Stimulated activated CD4-positive, alpha-beta T cell treated with anti-CD3 and anti-CD28 coated beads, Interleukin-15, amount 100 ng/mL, for 1 hour (primary cell): Measurements from ENCODE around the gene NXPH1.
"Not testable (repeated sequence)": the region's sequence is repeated elsewhere in the genome, so short reads cannot be mapped to it uniquely, and the experiment has no call there.

Experiments used
- DNase-seq, 2 donors: peaks; one replicate each; pipeline ENCODE4 v3.0.0-alpha.2; 2020; ENCODE audit warnings: low read depth in 1 of 2, low spot score in 1 of 2

Gene NXPH1

DNA sequence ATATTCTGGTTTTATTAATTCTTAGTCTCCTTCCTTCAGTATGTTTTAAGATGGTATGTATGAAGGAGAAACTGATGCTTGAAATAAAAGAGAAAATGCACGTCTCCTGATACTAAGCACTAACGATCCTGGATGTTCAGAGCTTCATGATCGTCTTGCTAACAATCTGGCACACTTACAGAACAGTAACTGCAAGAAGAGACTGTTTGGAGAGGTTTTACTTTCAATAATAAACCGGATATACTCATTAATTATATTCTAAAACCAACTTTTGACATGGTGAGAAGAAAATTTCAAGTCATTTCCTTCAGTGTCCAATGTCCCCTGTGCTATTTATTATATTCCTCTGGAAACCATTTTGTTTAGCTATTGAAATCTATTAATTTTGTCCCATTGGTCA is 251.0 kb downstream of the NXPH1 start:
- DNase-seq, result no peak

DNA sequence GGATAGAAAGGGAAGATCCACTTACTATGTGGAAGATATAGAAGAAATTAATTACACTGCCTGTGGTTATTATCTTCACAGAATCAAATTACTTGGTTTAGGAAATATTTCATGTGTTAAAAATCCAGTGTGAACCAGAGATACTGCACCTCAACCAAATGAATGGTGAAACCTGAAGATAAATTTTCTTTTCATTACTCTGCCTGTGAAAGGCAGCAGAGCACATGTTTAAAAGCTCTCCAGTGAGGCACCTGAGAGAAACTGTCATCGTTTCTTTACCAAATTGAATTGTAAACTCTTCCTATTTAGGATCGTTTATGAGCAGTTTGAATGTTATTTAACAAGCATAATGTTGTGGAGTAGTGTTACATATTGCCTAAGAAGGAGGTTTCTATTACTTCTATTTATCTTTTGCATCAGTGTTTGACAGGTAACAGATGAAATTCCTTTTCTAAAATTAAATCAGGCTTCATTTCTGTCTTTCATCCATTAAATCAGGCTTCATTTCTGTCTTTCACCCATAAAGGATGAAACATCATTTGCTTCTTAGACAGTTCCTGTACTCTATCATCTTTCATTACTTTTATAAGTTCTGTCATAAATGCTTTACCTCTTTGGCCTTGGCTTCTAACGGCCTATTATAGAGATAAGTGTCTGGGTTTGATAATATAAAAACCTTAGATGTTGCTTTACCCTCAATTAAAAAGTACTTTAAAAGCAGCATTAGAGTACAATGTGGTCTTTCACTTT is 266.6 kb downstream of the NXPH1 start:
- no peak for DNase-seq

DNA sequence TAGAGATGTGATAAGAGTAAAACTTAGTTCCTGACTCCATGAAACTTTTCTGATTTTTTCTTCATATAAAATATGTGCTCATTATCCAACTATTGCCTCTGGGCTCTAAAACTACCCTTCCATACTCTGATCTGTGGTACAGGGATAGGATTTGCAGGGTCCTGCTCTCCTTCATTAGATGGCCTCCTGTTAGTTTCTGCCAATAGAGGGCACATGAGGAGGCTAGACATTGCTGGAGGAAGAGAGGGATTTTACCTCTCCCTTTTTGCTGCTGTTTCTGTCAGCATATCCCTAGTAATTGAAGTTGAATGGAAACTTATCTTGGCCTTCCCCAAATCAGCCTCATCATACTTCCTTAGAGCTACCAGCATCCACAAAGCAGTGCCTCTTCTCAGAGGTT is 269.4 kb downstream of the NXPH1 start:
- no peak for DNase-seq

DNA sequence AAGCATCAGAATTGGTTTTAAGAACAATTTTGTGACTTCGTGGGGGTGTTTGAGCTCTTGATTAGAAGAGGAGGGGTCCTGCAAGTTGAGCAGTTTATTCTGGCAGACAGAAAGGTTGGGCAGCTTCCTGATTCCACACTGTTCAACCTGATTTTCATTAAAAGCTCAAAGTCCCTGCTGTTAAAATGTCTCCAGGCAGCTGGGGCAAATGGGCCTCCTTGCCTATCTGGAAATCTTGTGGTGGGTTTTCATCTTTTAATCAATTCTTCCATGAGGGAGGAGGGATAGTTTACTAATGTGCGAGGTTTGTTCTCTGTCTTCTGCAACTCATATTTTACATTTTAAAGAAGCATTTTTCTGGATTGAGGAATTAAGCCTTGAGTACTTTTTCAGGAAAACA is 276.7 kb downstream of the NXPH1 start:
- DNase-seq, result no peak

DNA sequence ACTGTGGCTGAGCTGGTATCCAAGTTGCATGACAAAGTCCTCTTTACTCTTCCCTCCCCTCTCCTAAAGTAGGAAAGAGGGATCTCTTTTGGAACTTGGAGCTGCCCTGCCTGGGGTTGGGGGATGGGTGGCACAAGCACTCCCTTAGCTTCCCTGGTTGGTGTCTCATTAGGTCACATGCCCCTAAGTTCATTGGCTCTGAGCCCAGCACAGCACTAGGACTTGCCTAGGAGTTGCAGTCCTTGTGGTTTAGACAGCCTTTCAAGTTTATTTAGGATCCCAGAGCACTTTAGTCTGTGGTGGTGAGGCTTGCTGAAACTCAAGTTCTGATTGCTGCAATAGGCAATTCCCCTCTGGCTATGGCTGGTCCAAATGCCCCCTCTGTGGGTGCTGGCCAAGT is 281.4 kb downstream of the NXPH1 start:
- no peak for DNase-seq

DNA sequence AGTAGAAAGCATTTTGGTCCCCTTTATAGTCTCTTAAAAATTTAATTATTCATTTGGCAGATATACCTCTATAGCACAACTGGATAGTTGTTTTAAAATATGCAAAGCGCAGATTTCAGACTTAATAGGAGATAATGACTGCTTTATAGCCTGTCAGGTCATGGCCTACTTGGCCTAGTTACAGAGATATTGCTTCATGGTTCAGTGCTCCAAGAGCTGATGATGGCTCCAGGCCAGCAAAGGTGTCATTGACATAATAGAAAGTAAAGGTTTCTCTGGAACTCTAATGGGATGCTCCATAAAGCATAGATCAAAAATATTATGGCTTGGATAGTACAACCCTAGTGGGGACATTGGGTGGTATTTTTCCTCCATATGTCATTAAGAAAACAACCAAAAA is 285.7 kb downstream of the NXPH1 start:
- DNase-seq, result no peak

DNA sequence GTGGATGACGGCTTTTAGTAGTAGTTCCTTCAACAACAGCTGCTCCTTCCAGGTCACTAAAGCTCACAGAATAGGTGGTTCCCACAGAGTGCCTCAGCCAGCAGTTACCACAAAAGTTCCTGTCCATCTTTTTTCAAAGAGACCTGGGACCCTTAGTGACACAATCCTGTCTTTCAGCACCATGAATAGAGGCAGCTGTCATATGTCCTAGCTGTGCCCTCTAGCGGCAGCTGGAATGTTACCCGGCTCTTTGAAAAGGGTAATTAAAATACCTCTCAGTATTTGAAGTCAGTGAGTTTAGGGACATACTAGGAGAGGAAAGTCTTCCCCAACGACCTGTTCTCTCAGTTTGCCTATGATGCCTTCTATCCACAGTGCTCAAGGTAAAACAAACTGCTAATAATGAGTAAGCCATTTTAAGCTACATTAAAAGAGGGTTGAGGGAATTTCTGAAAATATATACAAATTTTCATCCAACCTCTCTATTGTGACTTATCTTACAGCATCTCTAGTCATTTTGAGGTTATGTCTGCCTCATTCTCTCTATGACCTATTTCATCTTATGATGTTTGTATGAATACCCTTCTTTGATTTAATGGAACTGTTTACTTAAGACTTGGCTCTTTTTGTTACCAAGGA is 290.8 kb downstream of the NXPH1 start:
- no peak for DNase-seq

DNA sequence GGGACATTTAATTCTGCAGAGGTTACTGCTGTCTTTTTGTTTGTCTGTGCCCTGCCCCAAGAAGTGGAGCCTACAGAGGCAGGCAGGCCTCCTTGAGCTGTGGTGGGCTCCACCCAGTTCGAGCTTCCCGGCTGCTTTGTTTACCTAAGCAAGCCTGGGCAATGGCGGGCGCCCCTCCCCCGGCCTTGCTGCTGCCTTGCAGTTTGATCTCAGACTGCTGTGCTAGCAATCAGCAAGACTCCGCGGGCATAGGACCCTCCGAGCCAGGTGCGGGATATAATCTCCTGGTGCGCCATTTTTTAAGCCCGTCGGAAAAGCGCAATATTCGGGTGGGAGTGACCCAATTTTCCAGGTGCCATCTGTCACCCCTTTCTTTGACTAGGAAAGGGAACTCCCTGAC is 298.3 kb downstream of the NXPH1 start:
- not testable (repeated sequence) for DNase-seq

DNA sequence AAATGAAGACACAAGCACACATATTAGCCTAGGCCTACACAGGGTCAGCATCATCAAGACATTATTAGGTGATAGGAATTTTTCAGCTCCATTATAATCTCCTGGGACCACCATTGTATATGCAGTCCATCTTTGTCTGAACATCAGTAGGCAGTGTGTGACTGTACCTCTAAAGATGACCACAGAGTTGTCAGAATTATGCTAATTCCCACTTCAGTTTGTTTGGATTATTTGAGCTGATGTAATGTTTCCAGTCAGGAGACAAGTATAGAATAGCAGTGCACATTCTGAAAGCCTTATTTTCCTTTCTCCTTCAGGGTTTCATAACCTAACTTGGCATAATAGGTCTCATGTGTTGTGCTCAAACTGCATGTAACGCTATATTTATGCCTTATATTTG is 306.4 kb downstream of the NXPH1 start:
- no peak for DNase-seq

DNA sequence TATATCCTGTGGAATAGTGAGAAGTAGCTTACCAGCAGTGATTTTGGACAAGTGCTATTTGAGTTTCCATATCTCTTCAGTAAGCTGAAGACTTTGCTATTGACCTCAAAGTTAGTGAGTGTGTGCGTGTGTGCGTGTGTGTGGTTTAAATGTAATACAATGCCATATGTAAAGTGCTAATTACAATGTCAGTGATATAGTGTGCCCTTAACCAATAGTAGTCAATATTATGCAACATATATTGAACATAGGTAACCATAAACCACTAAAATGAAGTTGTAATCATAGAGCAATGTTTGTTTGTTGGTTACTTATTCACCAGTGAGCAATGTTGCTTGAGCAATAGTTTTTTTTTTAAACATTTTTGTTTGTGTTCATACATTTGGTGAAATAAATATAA is 309.4 kb downstream of the NXPH1 start:
- DNase-seq, result no peak

DNA sequence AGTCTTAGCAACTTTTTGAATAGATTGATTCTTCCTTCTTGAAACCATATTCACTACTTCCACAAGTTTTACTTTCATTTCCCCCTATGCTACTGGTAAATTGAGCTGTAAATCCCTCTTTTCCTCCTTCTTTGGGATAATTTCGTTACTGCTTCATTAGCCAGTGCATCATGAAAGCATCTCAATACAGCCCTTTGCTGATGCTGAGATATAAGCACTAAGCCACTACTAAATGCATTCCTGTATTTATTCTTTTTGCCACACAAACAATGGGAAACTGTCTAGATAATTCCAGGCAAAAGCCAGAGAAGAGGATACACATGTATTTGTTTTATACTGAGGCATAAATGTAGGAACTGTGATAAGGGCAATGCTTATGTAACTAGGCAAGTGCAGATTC is 313.9 kb downstream of the NXPH1 start:
- no peak for DNase-seq

DNA sequence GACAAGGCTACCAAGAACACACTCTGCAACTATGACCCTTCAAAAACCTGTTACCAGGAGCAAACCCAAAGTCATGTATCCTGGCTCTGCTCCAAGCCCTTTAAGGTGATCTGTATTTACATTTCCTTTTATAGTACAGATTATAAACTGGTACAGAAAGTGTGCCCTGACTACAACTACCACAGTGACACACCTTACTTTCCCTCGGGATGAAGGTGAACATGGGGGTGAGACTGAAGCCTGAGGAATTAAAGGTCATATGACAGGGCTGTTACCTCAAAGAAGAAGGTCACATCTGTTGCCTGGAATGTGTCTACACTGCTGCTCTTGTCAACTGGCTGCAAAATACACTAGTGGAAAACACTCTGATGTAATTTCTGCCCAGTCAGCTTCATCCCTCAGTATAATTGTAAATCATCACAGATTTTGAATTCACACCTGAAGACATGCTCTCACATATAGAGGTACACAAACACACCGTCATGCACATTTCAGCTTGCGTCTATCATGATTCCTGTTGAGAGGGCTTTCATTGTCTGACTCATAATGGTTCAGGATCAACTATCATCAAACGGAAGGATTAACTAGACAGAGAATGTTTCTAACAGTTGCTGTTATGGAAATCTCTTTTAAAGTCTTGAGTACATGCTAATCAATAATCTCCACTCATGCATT is 318.3 kb downstream of the NXPH1 start:
- no peak for DNase-seq

DNA sequence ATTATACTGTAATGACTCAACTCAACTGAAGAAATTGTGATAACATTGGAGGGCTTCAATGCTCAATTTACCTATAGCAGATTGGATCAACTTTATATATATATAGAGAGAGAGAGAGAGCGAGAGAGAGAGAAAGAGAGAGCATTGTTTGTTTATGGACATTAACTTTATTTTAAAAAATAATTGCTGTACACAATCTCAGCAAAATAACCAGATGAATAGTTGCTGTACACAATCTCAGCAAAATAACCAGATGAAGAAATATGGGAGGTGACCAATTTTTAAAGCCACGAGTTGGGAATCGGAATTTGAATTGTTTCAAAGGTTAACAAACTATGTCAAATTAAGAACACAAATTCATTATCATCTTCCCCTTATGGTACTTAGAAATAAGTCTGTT is 319.9 kb downstream of the NXPH1 start:
- DNase-seq, result no peak

DNA sequence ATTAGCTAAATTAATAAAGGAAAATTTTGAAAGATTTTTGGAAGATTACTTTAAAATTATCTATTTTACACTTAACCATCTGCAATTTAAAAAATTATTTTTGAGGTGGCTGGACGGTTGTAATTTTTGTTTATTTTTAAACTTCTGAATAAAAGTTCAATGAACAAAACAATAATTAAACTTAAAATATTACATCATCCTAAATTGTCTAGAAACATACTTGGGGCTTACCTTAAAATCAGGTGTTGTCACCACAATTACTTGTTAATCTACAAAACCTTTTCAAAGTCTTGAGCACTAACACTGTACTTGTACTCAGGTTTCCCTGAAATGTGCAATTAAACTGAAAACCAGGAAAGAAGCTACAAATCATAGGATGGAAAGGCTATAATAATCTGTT is 328.3 kb downstream of the NXPH1 start:
- no peak for DNase-seq

DNA sequence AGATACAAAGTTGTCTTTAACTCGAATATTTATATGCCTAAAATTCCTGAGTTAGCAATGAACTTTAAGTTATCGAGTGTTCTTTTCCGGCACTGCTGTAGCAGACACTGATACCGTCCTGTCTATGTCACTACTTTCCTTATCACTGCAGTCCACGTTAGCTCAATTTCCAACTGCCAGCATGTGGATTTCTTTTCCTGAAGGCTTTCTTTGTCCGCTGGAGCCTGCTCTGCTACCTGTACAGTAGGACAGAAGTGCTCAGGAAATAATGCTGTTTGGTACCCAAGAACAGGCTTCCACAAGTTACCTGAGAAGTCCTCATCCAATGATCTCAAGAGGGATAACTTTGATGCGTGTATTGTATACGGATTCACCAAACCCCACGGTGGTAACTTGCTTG is 329.4 kb downstream of the NXPH1 start:
- DNase-seq, result no peak

DNA sequence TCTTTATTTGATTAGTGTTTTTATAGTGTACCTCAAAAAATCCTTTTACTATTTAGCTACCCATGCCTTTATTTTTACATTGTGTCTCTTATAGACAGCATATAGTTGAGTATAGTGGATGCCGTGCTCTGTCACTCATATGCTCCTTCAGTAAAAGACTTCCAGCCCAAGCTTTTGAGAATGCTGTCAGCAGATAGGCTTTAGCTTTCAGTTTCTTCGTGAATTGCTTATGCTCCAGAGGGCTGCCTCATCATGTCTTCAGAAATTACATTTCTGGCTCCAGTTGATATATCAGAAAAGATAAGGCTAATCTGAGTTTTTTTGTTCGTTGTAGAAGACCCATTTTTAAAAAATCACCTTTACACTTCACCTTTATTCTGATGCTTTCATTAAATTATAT is 332.0 kb downstream of the NXPH1 start:
- DNase-seq, result no peak

DNA sequence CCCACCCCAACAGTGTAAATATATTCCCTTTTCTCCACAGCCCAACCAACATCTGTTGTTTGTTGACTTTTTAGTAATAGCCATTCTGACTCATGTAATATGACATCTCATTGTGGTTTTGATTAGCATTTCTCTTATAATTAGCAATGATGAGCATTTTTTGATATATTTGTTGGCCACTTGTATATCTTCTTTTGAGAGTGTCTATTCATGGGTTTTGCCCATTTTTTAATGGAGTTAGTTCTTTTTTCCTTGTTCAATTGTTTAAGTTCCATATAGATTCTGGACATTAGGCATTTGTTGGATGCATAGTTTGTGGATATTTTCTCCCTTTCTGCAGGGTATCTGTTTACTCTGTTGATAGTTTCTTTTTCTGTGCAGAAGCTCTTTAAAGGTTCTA is 340.1 kb downstream of the NXPH1 start:
- no peak for DNase-seq

DNA sequence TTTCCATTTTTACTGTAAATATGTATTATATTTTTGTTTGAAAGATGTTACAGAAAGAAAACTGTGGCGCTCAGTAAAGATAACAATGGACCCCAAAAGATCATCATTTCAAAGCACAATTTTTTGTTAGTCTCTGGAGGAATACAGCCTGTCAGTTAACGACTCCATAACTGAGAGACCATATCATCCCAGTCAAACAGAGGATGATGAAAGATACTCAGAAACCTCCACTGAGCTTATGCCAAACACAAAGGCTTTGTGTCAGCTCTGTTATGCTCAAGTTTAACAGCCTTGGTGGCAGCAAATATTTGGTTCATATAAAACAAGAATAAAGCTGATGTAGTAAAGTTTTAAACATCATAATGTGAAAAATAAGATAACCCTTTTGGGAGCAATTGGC is 345.1 kb downstream of the NXPH1 start:
- DNase-seq, result no peak

DNA sequence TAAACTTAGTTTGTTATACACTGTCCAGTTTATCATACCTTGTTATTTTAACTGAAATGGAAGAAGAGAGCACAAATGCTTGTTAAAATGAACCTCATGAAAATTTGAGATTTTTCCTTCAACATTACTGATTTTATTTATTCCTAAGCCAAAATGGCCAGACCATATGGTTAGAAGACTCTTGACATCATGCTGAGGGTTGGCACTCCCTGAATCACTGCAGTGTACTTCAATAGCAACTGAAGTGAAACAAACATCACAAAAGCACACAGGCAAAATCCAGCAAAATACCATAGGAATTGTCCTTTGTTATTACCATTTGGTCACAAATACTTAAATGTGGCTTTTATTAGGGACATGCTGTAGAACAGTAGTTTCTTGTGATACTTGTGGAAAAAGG is 347.8 kb downstream of the NXPH1 start:
- DNase-seq, result no peak

DNA sequence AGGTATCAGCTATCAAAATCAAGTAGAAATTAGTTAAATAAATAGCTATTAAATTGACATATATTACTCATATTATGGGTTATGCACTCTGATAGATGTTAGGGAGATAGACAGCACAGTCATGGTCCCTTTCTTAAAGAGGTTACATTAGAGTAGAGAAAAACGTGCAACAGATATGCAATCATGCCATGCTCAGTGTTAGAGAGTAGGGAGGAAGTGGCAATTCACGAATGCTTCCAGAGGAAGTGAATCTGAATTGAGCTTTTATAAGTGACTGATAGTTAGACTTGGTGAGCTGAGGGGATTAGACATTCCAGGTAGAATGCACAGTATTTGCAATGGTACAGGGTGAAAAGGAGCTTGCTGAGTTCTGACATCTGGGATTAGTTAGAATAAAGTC is 349.8 kb downstream of the NXPH1 start:
- no peak for DNase-seq

DNA sequence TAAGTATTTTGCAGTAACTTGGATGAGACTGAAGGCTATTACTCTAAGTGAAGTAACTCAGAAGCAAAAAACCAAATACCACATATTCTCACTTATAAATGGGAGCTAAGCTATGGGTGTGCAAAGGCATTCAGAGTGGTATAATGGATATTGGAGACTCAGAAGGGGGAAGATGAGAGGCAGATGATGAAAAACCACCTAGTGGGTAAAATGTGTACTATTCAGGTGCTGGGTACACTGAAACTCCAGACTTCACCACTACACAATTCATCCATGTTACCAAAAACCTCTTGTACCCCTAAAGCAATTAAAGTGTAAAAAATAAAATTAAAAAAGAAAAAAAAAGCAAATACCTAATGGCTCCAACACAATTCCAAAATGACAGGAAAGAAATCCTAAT is 351.7 kb downstream of the NXPH1 start:
- DNase-seq, result no peak

DNA sequence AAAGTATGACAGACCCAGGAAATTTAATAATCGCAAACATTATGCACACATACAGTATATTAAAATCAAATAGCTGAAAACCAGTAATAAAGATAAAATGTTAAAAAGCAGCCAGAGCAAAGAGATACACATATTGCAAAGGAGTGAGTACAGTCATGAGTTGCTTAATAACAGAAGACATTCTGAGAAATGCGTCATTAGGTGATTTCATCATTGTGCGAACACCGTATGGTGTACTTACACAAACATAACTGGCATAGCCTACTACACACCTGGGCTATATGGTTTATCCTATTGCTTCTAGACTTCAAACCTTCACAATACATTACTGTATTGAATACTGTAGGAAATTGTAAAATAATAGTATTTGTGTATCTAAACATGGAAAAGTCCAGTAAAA is 367.6 kb downstream of the NXPH1 start:
- no peak for DNase-seq
